Measurements from ENCODE around the gene GPHA2.
A peak's percentile ranks its signal among the peaks of the same experiment; 100 is the strongest.

GPHA2 gene

GRCh38 chr11:64929625-64930024 lies 6.1 kb downstream of the GPHA2 start:
- no peak for FAIRE-seq

- FAIRE-seq: no peak
These were observed 6.7 kb downstream of the GPHA2 start for GRCh38 chr11:64928957-64929356.

- FAIRE-seq: no peak
These were observed 9.0 kb downstream of the GPHA2 start for GRCh38 chr11:64926689-64927088.

GRCh38 chr11:64925536-64926436 lies 9.9 kb downstream of the GPHA2 start:
- no peak for FAIRE-seq

- no peak for FAIRE-seq
These were observed 10.8 kb downstream of the GPHA2 start for GRCh38 chr11:64924910-64925284.

GRCh38 chr11:64923944-64924909 lies 11.5 kb downstream of the GPHA2 start, which contains the start of gene PPP2R5B:
Gene PPP2R5B (plus strand): TSS chr11:64924689. CDS start chr11:64925735, 1,046 bp downstream.
- FAIRE-seq: no peak

- FAIRE-seq: no peak
These were observed 12.5 kb downstream of the GPHA2 start for GRCh38 chr11:64923151-64923661.

- no peak for FAIRE-seq
These were observed 14.3 kb downstream of the GPHA2 start for GRCh38 chr11:64921384-64921783.

GRCh38 chr11:64920124-64920523 lies 15.6 kb downstream of the GPHA2 start:
- FAIRE-seq: no peak

- FAIRE-seq: no peak
These were observed 16.1 kb downstream of the GPHA2 start for GRCh38 chr11:64919627-64920026.

- FAIRE-seq: no peak
These were observed 17.7 kb downstream of the GPHA2 start for GRCh38 chr11:64918017-64918416.

- FAIRE-seq: no peak
These were observed 18.1 kb downstream of the GPHA2 start for GRCh38 chr11:64917663-64917995.

GRCh38 chr11:64916775-64917662 lies 18.7 kb downstream of the GPHA2 start, which contains the start of gene ATG2A:
Gene ATG2A (minus strand): TSS chr11:64917209. CDS start chr11:64917135, 74 bp downstream.
- peak; percentile 88 for FAIRE-seq

GRCh38 chr11:64916040-64916774 lies 19.5 kb downstream of the GPHA2 start:
- FAIRE-seq: no peak

- FAIRE-seq: no peak
These were observed 20.3 kb downstream of the GPHA2 start for GRCh38 chr11:64915376-64915887.

- no peak for FAIRE-seq
These were observed 21.6 kb downstream of the GPHA2 start for GRCh38 chr11:64914123-64914522.

GRCh38 chr11:64913171-64913727 lies 22.4 kb downstream of the GPHA2 start:
- no peak for FAIRE-seq

GRCh38 chr11:64911689-64912088 lies 24.0 kb downstream of the GPHA2 start:
- FAIRE-seq: no peak

- no peak for FAIRE-seq
These were observed 24.6 kb downstream of the GPHA2 start for GRCh38 chr11:64911142-64911541.

- FAIRE-seq: no peak
These were observed 25.1 kb downstream of the GPHA2 start for GRCh38 chr11:64910451-64911093.
